HepG2 (cell line): ENCODE data around the gene ARHGAP45. TPM values are rescaled to one million over a fixed set of nuclear protein-coding genes. Genes with fewer than 3 reads are reported as not detected.
A peak's percentile ranks its signal among the peaks of the same experiment; 100 is the strongest.

ENCODE experiments used
- AGO2 ChIP-seq: fragments of 200-400 bp; formaldehyde crosslinking; optimal IDR thresholded peaks from 2 replicates; pipeline ENCODE3; 2017; ENCODE audit warnings: mild to moderate bottlenecking, low read depth, low read length, moderate library complexity
- GABPB1 ChIP-seq: IDR thresholded peaks from 2 replicates; pipeline ENCODE4 v1.6.1; 2016; ENCODE audit warnings: mild to moderate bottlenecking, missing genetic modification reagents, moderate library complexity, missing compliant biosample characterization
- KDM1A ChIP-seq: IDR thresholded peaks from 2 replicates; pipeline ENCODE4 v1.6.1; 2016; ENCODE audit warnings: missing compliant biosample characterization
- MTA1 ChIP-seq: sonication (generic); formaldehyde crosslinking; IDR thresholded peaks from 2 replicates; pipeline ENCODE4 v1.4.0; 2020; ENCODE audit warnings: missing genetic modification reagents, mild to moderate bottlenecking, borderline replicate concordance
- POGZ ChIP-seq: sonication (generic); formaldehyde crosslinking; IDR thresholded peaks from 2 replicates; pipeline ENCODE4 v1.4.0; 2020; ENCODE audit warnings: mild to moderate bottlenecking, missing genetic modification reagents
- POLR2G ChIP-seq: fragments of 200-400 bp; formaldehyde crosslinking; IDR thresholded peaks from 2 replicates; pipeline ENCODE4 v1.6.1; 2018; ENCODE audit warnings: mild to moderate bottlenecking, low read depth, low read length, moderate library complexity
- REST ChIP-seq, 2 experiments: IDR thresholded peaks; 2 replicates each; pipeline ENCODE4 v1.6.1; 2011 to 2012; ENCODE audit warnings: low read length in 2 of 2, borderline replicate concordance in 1 of 2, low read depth in 1 of 2, mild to moderate bottlenecking in 1 of 2, moderate library complexity in 1 of 2
- SOX6 ChIP-seq, 2 experiments: fragments of 450-650 bp in 1 of 2; sonication (generic) in 1 of 2; formaldehyde crosslinking in 1 of 2; IDR thresholded peaks; 2 replicates each; pipeline versions ENCODE4 v1.4.0 to v1.6.1; 2017 to 2020; ENCODE audit warnings: antibody characterized with exemption in 1 of 2, mild to moderate bottlenecking in 1 of 2, missing genetic modification reagents in 1 of 2
- SRSF1 ChIP-seq: fragments of 200-400 bp; formaldehyde crosslinking; optimal IDR thresholded peaks from 2 replicates; pipeline ENCODE3; 2017; ENCODE audit warnings: mild to moderate bottlenecking, low read depth, low read length, moderate library complexity
- THAP11 ChIP-seq: IDR thresholded peaks from 2 replicates; pipeline ENCODE4 v1.6.1; 2016; ENCODE audit warnings: missing biosample characterization, missing genetic modification reagents
- YEATS4 ChIP-seq: sonication (generic); formaldehyde crosslinking; IDR thresholded peaks from 2 replicates; pipeline ENCODE4 v1.4.0; 2020; ENCODE audit warnings: missing genetic modification reagents, borderline replicate concordance
- ZFP36 ChIP-seq: fragments of 150-350 bp; IDR thresholded peaks from 2 replicates; pipeline ENCODE4 v1.6.1; 2018; ENCODE audit warnings: borderline replicate concordance, low read length, low read depth; ENCODE audit not compliant: partially characterized antibody
- ZMYM2 ChIP-seq: sonication (generic); formaldehyde crosslinking; IDR thresholded peaks from 2 replicates; pipeline ENCODE4 v1.8.0; 2022; ENCODE audit warnings: mild to moderate bottlenecking, missing genetic modification reagents
- ZNF574 ChIP-seq: sonication (generic); formaldehyde crosslinking; IDR thresholded peaks from 2 replicates; pipeline ENCODE4 v1.4.0; 2020; ENCODE audit warnings: missing genetic modification reagents
- ZNF609 ChIP-seq: sonication (generic); formaldehyde crosslinking; IDR thresholded peaks from 2 replicates; pipeline ENCODE4 v1.4.0; 2020; ENCODE audit warnings: mild to moderate bottlenecking, missing genetic modification reagents, borderline replicate concordance
- ZNF629 ChIP-seq: sonication (generic); formaldehyde crosslinking; conservative IDR thresholded peaks from 2 replicates; pipeline ENCODE4 v1.5.0; 2020; ENCODE audit warnings: missing genetic modification reagents
- polyA plus RNA-seq, 8 experiments: library from polyadenylated mRNA; depleted of rRNA in 3 of 8; stranded (reverse) in 7 of 8; unstranded in 1 of 8; fragments of >200 nt; fragmentation: Illumina TruSeq in 4 of 8; extraction: Trizol in 4 of 8; gene quantifications; 2 replicates each; pipeline versions ENCODE4 v1.2.1 to v1.2.3, GENCODE V29; 2011 to 2016; ENCODE audit warnings: low read depth in 4 of 8, missing spikeins in 1 of 8, mixed read lengths in 1 of 8; ENCODE audit not compliant: insufficient read depth in 1 of 8
- total RNA-seq, 5 experiments: library from RNA; depleted of rRNA; stranded (reverse); fragments of >200 nt; fragmentation: Illumina TruSeq; extraction: Trizol; gene quantifications; 2 replicates each; pipeline ENCODE4 v1.2.3, GENCODE V29; 2016; ENCODE audit warnings: low read depth in 1 of 5

ARHGAP45 gene
- total and polyA plus RNA-seq, 2 of the 13 experiments (the other 11 are each of a cell fraction or from before 2014, with no cell fraction given), result 0.84 to 32.0 TPM

- TF ChIP-seq ZNF574 (CRISPR knock-in tag) (peak; percentile 16; the same call in 1 of the 2 replicates), REST (IDR thresholded peaks at IDR 0.05; ENCODE audit: borderline replicate concordance in 1 of 2, low read depth in 1 of 2, low read length in 2 of 2) (no peak), KDM1A (CRISPR knock-in tag) (peak; percentile 70; the same call in 1 of the 2 replicates), ZFP36 (peak; percentile 65), AGO2 (peak; percentile 36), ZMYM2 (CRISPR knock-in tag) (peak; percentile 65; the same call in 1 of the 2 replicates), ZNF629 (CRISPR knock-in tag) (peak; percentile 67), YEATS4 (peak; percentile 23; the same call in 1 of the 2 replicates), POLR2G (peak; percentile 44), GABPB1 (CRISPR knock-in tag) (peak; percentile 87), SOX6 (IDR thresholded peaks at IDR 0.05) (no peak), SOX6 (CRISPR knock-in tag; IDR thresholded peaks at IDR 0.05) (peak; percentile 19; the same call in 1 of the 2 replicates), SRSF1 (peak; percentile 97), POGZ (CRISPR knock-in tag) (peak; percentile 45; the same call in 1 of the 2 replicates), THAP11 (peak; percentile 47), ZNF609 (CRISPR knock-in tag) (no peak), MTA1 (CRISPR knock-in tag) (peak; percentile 30; the same call in 1 of the 2 replicates)
Observed at GRCh38 chr19:1028062-1028926, 38.7 kb upstream of the ARHGAP45 start (continued).
